ENCODE measurements around the gene WDR27.

WDR27 gene

GRCh38 chr6:169411722-169412121 lies 290.1 kb downstream of the WDR27 start:
- FAIRE-seq (no peak), DNase-seq (ENCODE audit: low spot score) (no peak)

DNA sequence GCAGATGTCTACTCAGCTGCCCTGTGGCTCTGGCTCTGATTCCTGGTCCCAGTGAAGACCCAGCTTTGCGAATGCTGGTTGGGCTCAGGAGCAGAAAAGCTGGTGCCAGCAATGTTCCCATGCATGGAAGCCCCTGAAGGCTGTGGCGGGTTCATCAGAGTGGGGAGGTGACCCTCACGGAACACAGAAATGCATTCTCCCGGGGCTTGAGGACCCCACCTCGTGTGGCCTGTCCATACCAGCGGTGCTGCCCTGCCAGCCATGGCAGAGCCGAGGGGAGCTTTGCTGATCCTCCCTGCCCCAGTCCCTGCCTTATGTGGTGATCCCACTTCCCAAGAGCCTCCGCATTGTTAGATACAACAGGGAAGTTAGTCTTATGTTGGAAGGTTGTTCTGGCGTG lies 290.5 kb downstream of the WDR27 start:
- no peak for FAIRE-seq

DNA sequence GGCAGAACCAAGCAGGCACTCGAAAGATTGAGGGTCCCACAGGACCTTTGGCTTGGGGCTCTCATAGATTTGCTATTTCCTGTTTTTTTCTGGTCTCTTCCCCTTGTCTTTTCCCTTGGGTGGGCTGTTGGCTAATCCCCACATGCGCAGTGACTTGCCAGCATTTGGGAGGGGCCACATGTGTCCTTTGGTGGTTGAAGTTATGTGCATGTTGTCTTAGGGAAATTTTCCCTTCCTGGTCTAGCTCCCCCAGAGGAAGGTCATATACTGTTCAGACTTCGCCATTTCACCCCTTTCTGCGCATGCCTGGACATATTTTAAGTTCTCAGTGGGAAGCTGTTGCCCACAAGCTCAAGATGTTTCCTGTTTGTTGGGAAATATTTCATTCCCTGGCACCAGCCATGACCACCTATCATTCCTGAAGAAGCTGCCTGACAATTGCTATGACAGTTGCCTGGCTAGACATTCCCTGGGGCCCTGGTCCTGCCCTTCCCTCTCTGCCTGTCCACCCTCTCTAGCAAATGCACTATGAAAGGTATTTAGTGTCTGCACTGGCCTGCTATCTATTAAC lies 292.0 kb downstream of the WDR27 start:
- DNase-seq (ENCODE audit: low spot score) (no peak), FAIRE-seq (no peak)

More for the DNA sequence above, 290.5 kb downstream of the WDR27 start:
- DNase-seq (ENCODE audit: low spot score), result no peak

DNA sequence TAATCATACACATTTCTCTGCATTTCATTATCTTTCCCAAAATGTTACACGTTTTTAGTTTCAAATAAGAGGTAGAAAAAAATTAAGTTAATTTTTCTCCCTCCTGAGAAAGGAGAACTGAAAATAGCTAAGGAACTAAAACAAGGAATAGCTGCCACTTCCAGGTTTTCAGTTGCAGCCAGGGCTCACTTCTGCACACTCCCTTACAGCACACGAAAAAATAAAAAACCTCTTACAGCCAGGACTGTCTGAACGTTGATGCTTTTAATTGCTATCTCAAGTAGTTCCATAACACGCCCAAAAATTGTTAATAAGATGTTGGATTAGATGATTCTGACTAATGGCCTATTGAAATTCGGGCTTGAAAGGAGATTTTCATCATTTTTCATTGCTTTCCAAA lies 294.5 kb downstream of the WDR27 start:
- no peak for FAIRE-seq
- DNase-seq (ENCODE audit: low spot score), result no peak
